Common myeloid progenitor, CD34-positive (primary cell): ENCODE results near the gene MBD3.

Source experiments
- CTCF ChIA-PET: fragments of 350-600 bp; sonication (Branson Sonifier 250); formaldehyde crosslinking; loops from one replicate; lab custom pipeline; 2021; ENCODE audit warnings: antibody characterized with exemption; lab: Charles Lee
- POLR2A ChIA-PET: fragments of 350-600 bp; sonication (Branson Sonifier 250); formaldehyde crosslinking; loops from one replicate; lab custom pipeline; 2021; ENCODE audit warnings: antibody characterized with exemption; lab: Charles Lee
- DNase-seq, 3 donors: peaks; one replicate each; pipeline versions ENCODE4 v3.0.0 to v3.0.0-alpha.2; 2013
- H3K27ac ChIP-seq, 2 experiments: 1 replicate in 1 of 2; 2 replicates in 1 of 2; pipeline ENCODE4 v1.7.0; 2013; ENCODE audit warnings: inconsistent platforms in 2 of 2, low read length in 2 of 2, mild to moderate bottlenecking in 2 of 2, low read depth in 1 of 2, moderate library complexity in 1 of 2; ENCODE audit not compliant: severe bottlenecking in 2 of 2, insufficient read depth in 1 of 2, poor library complexity in 1 of 2
- H3K27me3 ChIP-seq, 5 experiments: replicated peaks in 2 of 5; 1 replicate in 3 of 5; 2 replicates in 2 of 5; pipeline versions ENCODE4 v1.6.1 to v1.7.0; 2013; ENCODE audit warnings: low read length in 4 of 5, mild to moderate bottlenecking in 2 of 5, moderate library complexity in 2 of 5, inconsistent platforms in 1 of 5; ENCODE audit not compliant: insufficient read depth in 5 of 5, control insufficient read depth in 4 of 5
- H3K36me3 ChIP-seq, 4 experiments: 1 replicate in 2 of 4; 2 replicates in 2 of 4; pipeline versions ENCODE4 v1.6.1 to v1.7.0; 2013; ENCODE audit warnings: low read length in 3 of 4, control low read depth in 1 of 4, mild to moderate bottlenecking in 1 of 4; ENCODE audit not compliant: control insufficient read depth in 4 of 4, insufficient read depth in 4 of 4
- H3K4me1 ChIP-seq, 4 experiments: 1 replicate in 3 of 4; 2 replicates in 1 of 4; pipeline versions ENCODE4 v1.6.1 to v1.7.1; 2013; ENCODE audit warnings: low read length in 3 of 4, mild to moderate bottlenecking in 3 of 4, control low read depth in 1 of 4, inconsistent platforms in 1 of 4, moderate library complexity in 1 of 4; ENCODE audit not compliant: control insufficient read depth in 4 of 4, insufficient read depth in 4 of 4; ENCODE audit errors: control extremely low read depth in 1 of 4
- H3K4me3 ChIP-seq, 7 experiments: 1 replicate in 4 of 7; 2 replicates in 3 of 7; pipeline versions ENCODE4 v1.5.1 to v1.7.0; 2013; ENCODE audit warnings: mild to moderate bottlenecking in 7 of 7, low read length in 6 of 7, moderate library complexity in 6 of 7, inconsistent platforms in 2 of 7, low read depth in 2 of 7, control low read depth in 1 of 7; ENCODE audit not compliant: insufficient read depth in 4 of 7, control insufficient read depth in 1 of 7; ENCODE audit errors: extremely low read depth in 1 of 7
- H3K9me3 ChIP-seq, 5 experiments: 1 replicate in 4 of 5; 2 replicates in 1 of 5; pipeline versions ENCODE4 v1.6.1 to v1.7.1; 2013; ENCODE audit warnings: low read length in 4 of 5, mild to moderate bottlenecking in 2 of 5, inconsistent platforms in 1 of 5, low read depth in 1 of 5, moderate library complexity in 1 of 5; ENCODE audit not compliant: control insufficient read depth in 4 of 5, insufficient read depth in 2 of 5; ENCODE audit errors: control extremely low read depth in 1 of 5
- WGBS: methylation state at CpG from one replicate; pipeline ENCODE4 v1.1.5; 2013; ENCODE audit not compliant: insufficient coverage; 5-methylcytosine and 5-hydroxymethylcytosine counted together

The MBD3 gene

DNA sequence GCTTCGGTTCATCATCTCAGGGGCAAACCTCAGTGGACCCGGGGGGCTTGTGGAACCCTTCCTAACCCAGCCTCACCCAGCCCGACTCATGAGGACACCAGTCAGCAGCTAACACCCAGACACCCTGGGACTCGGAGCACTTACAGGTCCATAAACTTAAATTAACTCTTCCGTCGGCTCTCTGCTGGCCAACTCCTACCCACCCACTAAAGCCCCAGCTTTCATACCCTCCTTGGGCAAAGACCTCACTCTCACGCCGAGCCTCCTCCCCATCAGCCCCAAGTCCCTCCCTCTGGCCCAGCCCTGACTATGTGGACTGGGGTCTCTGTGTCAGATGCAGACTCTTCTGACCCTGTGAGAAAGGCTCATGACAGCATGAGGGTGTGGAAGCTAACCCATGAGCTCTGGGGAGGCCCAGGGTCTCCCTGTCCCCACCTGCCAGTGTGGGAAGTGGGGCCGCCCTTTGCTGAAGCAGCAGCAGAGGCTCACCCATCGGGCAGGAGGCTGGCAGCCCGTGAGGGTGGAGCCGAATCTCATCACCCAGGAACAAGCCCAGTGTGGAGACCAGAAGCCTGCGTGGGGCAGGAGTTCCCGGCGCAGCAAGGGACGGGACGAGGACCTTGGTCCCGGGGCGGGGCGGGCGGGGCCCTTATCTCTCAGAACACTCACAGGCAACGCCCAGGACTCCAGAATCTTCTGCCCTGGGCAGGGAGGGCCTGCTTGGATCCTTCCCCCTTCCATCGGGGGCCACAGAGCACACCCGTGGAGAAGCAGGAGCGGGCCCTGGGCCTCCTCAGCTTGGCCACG, 40.0 kb upstream of the MBD3 start:
- H3K36me3 ChIP-seq: peaks cover 6 to 58% (median 38%) of the 10 kb centered on the region in 4 experiments
- POLR2A ChIA-PET: no interaction called here

GRCh38 chr19:1631557-1632100, 39.0 kb upstream of the MBD3 start:
- Histone ChIP-seq H3K9me3 (no peaks in the 10 kb centered on the region), H3K4me3 (no peak overlapping the region), H3K4me1 (no peaks in the 10 kb centered on the region), H3K27ac (no peak overlapping the region), H3K36me3 (peaks cover 4 to 53% (median 37%) of the 10 kb centered on the region in 4 experiments), H3K27me3 (no peaks in the 10 kb centered on the region)
- 98% methylated on average over 30 of the region's 31 CpGs for WGBS
- ChIA-PET POLR2A (no interaction called here), CTCF (interaction anchor here (1.2 to 1.3 kb wide), 2 partner anchors 22 to 49 kb away, joined by 3 to 4 read pairs; no protein-coding TSS in a partner anchor)
- no peak for DNase-seq

More for the DNA sequence above, 40.0 kb upstream of the MBD3 start:
- CTCF ChIA-PET: interaction anchor here (0.6 to 1.3 kb wide), 4 partner anchors 23 to 48 kb away, joined by 3 to 4 read pairs (median 3); no protein-coding TSS in a partner anchor
- Histone ChIP-seq H3K27me3 (no peaks in the 10 kb centered on the region), H3K9me3 (no peaks in the 10 kb centered on the region), H3K4me3 (no peak overlapping the region), H3K27ac (no peak overlapping the region), H3K4me1 (no peaks in the 10 kb centered on the region)
- WGBS: 98% methylated on average over 15 of the region's 26 CpGs
- DNase-seq: no peak

DNA sequence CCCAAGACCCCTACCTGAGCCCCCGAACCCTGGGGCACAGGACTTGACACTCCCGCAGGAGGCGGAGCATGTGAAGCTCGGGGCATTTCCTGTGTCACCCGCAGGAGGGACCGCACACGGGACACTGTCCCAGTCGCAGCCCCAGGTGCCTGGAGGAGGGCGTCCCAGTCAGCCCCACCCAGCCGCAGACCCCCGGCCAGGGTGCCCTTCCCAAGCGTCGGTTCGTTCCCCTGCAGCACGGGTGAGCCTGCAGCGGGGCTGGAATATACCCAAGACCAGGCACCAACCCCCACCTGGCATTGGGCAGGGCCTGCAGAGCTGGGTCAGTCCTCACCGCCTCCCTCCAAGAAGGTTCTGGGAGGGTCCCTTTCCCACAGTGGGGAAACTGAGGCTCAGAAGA, 38.1 kb upstream of the MBD3 start:
- Histone ChIP-seq H3K9me3 (no peaks in the 10 kb centered on the region), H3K4me1 (no peaks in the 10 kb centered on the region), H3K27ac (no peak overlapping the region), H3K36me3 (peaks cover 4 to 47% (median 34%) of the 10 kb centered on the region in 4 experiments), H3K4me3 (no peak overlapping the region), H3K27me3 (no peaks in the 10 kb centered on the region)
- ChIA-PET POLR2A (no interaction called here), CTCF (no interaction called here)
- no peak for DNase-seq
- 98% methylated on average over 16 of the region's 17 CpGs for WGBS

GRCh38 chr19:1630012-1630411, 37.3 kb upstream of the MBD3 start:
- Histone ChIP-seq H3K27me3 (no peaks in the 10 kb centered on the region), H3K4me1 (no peaks in the 10 kb centered on the region), H3K36me3 (peaks cover 8 to 52% (median 34%) of the 10 kb centered on the region in 4 experiments), H3K4me3 (no peak overlapping the region), H3K27ac (no peak overlapping the region), H3K9me3 (no peaks in the 10 kb centered on the region)
- no peak for DNase-seq
- ChIA-PET POLR2A (no interaction called here), CTCF (no interaction called here)
- 89% methylated on average over 15 of the region's 20 CpGs for WGBS

DNA sequence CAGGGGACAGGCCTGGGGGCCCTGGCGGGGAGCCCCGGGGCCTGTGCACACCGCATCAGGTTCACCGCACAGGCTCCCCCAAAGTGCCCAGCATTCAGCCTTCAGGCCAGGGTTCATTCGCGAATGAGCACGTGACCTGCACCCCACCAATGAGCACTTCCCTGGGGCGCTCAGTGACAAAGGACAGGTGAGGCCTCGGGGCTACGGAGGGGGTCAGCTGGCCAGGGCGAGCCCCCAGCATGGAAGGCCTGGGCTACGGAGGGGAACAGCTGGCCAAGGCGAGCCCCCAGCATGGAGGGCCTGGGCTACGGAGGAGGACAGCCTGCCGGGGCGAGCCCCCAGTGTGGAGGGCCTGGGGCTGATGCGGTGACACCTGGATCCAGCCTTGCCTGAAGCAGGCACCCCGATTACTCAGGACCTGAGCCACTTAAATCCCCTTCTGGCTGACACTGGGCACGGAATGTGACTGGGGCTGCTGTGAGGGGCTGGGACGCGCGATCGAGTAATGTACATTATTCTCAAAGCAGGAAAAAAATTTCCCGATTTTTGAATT, 36.7 kb upstream of the MBD3 start:
- no peak for DNase-seq
- Histone ChIP-seq H3K4me3 (no peak overlapping the region), H3K27me3 (no peaks in the 10 kb centered on the region), H3K9me3 (no peaks in the 10 kb centered on the region), H3K36me3 (peaks cover 6 to 52% (median 29%) of the 10 kb centered on the region in 4 experiments), H3K4me1 (peaks cover 0 to 3% (median 0%) of the 10 kb centered on the region in 4 experiments), H3K27ac (no peak overlapping the region)
- 97% methylated on average over 19 of the region's 24 CpGs for WGBS
- POLR2A ChIA-PET: no interaction called here
- CTCF ChIA-PET: no interaction called here

GRCh38 chr19:1627194-1627593, 34.5 kb upstream of the MBD3 start:
- H3K27me3 ChIP-seq: no peaks in the 10 kb centered on the region
- ChIA-PET POLR2A (no interaction called here), CTCF (interaction anchor here (1.1 kb wide), 1 partner anchor 15 kb away, joined by 3 read pairs; no protein-coding TSS in a partner anchor)
- peaks cover 6 to 55% (median 25%) of the 10 kb centered on the region in 4 experiments for H3K36me3 ChIP-seq
- H3K4me3 ChIP-seq: no peak overlapping the region
- H3K9me3 ChIP-seq: no peaks in the 10 kb centered on the region
- no peak for DNase-seq
- peaks cover 0 to 3% (median 0%) of the 10 kb centered on the region in 4 experiments for H3K4me1 ChIP-seq
- H3K27ac ChIP-seq: no peak overlapping the region
- WGBS: 98% methylated on average over 16 of the region's 17 CpGs
